ENCODE measurements around the gene MOB3C. TPM values are rescaled to one million over a fixed set of nuclear protein-coding genes. Genes with fewer than 3 reads are reported as not detected.

Gene MOB3C
- total RNA-seq, 1 experiment from 2014 or later: 4.5 TPM

DNA sequence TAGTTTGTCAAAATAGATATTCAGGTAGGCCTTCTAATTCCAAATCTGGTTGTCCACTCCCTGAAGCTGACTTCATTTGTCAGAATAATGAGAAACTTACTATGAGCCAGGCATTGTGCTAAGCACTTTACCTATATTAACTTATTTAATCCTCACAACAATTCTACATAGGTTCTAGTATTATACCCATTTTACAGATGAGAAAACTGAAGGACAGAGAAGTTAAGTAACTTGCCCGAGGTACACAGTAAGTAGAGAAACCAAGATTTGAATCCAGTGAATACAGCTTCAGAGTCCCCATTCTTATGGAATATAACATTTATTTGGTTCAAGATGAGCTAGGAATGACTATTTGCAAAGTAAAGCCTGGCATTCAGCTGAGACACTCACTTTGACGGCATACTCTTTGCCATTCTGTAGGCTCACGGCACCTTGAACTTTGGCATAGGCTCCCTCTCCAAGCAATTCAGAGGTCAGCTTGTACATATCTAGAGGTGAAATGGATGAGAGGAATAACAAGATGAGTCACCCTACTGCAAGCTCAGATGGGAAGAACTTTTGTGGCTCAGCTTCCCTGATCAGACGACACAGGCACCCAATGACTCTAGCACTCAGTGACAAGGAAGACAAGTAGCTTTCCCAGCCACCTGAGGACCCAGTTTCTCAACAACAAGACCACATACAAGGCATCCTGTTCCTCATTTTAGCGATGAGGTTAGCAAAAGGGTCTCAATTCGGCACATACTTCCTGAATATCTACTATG lies 36.3 kb downstream of the MOB3C start:
- DNase-seq (ENCODE audit: low read depth): peak; percentile 16

DNA sequence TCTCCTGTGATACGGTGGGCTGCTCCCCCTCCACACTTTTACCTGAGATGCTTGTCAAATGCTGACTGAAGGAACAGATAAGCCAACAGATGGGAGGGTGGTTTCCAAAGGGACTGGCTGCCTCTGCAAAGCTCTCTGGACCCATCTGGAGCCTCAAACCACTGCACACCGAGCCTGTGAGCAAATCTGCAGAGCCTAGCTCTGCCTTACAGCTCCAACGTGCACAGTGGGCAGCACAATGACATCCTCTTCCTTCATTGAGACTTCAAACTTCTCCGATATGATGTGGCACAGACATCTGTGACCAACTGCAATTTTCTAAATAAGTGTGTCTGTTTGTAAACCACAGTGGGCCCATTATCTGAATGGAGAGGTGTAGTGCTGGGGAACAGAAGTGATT lies 38.9 kb downstream of the MOB3C start:
- DNase-seq (ENCODE audit: low read depth): no peak

DNA sequence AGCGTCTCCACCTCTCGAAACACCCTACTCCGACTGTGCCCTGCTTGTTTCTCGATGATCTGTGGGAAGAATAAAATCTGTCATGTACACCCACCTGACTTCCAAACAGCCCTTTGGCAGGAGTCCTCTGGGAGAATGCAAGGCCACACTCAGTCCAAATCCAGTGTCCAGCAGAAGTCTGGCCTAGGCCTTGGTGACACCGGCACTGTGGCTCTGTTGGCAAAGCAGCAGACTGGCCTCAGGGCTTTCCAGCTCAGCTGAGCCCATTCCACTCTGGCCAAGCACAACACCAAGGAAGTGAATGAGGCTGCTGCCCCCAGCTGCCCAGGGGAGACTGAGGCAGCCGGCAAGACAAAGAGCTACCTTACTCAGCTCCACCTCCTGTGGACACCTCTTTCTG lies 40.0 kb downstream of the MOB3C start:
- no peak for DNase-seq (ENCODE audit: low read depth)

DNA sequence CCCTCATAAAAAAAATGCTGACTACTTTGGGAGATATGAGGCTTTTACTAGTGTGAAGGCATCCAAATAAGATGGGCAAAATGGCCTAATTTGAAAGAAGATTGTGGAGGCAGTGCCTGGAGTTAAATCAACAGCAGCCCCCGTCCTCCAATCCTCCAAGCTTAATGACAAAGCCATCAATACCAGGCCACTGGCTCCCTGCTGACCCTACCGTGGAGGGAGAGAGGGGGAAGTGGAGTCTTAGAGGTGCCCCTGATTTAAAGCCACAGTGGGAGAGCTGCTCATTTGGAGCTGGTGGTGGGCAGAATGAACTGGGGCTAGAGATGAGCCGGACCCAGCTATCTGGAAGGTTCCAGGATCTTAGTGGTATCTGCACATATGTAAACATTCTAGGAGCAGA lies 40.8 kb downstream of the MOB3C start:
- DNase-seq (ENCODE audit: low read depth): no peak

DNA sequence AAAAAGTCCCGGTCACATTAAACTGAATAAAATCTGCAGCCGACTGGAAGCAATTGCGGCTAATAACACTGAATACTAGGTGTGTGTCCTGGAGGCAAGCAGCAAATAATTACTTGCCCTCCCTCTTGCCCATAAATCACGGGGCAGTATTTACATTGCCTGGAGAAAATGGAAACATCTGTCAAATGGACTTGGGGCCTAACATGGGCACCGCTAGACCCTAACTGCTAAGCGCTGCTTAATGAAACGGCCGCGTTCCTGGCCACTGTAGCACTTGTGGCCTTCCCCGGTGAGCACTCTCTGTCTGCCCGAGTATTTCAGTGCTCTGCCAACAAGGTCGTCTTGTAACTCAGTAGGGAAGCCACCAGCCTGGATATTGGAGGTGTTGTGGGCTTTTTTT lies 41.3 kb downstream of the MOB3C start:
- no peak for DNase-seq (ENCODE audit: low read depth)

DNA sequence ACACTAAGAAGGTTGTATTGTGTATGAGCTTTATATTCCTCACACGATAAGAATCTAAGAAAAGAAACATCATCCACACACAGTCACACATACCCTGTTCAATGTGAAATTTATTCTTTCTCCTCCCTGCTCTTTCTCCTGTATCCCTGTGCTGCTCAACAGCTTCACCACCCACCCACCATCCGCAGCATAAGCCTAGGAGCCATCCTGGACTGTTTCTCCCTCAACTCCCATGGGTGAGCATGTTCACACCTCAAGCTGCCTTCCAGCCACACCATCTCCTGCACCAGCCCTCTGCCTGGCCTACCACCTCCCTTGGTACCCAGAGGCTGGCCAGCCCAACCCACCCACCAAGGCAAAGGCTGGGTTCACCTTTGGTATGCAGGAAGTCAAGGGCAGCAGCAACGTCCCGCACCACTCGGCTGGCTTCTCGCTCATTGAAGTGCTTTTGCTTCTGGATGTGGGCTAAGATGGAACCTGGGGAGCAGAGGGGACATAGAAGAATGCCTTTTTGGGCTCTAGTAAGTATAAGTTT lies 44.9 kb downstream of the MOB3C start:
- DNase-seq (ENCODE audit: low read depth): no peak

DNA sequence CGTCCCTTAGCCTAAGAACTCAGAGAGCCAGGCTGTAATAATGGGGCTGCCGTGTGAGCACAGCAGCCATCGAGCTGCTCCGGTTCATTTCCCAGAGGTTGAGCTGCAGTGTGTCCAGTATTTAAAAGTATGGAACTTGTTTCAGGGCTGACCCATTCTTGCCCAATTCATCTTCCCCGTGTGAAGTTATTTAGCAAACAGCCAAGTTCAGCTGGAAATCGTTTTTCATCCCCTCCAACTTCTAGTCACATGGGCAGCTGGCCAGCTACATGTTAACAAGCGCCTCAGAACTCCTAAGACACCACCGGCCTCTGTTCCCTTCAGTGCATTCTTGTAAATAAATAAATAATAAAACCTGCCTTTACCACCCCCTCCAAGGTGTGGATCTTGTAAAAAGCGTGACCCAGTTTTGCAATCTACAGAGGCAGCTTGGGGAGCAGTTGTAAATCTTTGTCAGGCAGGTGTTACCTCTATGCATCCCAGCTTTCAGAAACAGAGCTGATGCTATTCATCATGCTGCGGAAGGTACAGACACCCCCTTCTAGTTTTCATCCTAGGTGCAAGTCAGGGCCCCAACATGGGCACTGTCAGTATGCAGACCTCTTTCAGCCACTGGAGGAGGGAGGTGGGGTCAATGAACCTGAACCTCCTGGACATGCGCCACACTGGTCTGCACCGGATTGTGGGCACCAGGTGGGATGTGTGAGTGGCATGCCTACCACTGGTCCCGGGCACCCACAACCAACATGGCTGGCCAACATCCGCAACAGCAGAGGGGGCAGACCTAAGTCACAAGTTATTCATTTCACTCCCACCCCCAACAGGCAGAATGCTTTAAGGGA lies 46.5 kb downstream of the MOB3C start:
- DNase-seq (ENCODE audit: low read depth): no peak

DNA sequence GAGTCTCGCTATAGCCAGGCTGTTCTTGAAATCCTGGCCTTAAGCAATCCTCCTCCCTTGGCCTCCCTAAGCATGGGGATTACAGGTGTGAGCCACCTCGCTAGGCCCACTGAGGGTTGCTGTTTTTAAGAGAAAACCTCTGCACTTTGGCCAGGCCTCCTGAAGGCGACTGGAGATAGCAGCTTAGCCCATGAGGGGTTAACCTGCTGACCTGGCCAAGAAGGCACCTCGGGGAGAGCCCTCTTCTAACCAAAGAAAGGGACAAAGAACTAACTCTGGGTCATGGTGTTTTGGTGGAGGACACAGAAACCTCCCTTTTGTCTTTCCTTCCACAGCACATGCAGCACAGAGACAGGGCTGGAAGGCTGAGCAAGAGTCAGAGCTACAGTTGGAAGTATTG lies 47.5 kb downstream of the MOB3C start:
- DNase-seq (ENCODE audit: low read depth): no peak

DNA sequence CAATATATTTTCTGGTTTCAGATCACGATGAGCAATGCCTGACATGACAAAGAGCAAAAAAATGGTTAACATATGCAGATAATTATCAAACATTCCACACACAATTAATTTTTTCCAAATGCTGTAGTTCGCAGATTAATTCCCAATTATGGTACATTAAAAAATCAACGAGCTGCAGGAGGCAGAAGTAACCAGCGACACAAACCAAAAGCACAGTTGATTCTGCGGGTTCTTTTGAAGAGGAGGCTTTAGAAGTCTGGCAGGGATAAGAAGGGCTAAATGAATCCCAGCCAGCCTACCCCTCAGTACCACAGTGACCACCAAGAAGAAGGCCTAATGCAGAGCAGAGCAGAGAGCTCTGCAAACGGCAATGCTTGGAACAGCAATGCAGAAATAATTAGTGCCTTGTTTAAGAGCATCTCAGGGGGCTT lies 48.1 kb downstream of the MOB3C start:
- DNase-seq (ENCODE audit: low read depth): no peak

DNA sequence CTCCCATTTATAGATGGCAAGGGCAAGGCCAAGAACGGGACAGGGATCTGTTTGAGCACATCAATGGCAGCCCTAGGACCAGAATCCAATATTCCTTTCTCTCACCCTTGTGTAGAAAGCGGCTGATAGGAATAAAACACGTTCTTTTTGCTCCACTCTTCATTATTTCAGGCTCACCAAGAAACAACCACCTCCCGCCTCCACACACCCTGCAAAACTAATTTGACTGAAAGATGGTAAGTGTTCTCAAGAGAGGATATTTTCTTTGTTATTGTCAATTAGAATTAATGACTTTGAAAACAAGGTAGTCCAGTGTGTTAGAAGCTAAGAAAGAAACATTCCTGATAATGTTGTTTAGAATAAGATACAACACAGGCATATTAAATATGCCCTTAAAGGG lies 53.3 kb downstream of the MOB3C start:
- no peak for DNase-seq (ENCODE audit: low read depth)

DNA sequence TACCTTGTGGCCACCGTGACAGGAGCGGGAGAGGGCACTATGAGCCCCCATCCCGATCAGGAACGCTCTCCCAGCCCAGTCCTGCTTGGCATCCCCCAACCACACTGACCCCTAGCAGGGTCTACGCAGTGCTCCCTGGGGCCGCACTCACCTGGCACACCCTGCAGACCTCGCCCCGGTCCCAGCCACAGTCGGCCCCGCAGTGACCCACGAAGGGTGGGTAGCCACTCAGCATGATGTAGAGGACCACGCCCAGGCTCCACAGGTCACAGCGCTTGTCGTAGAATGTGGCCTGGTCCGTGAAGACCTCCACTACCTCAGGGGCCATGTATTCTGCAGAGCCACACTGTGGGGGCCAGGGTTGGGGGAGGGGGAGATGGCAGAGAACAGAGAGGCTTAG lies 54.1 kb downstream of the MOB3C start:
- DNase-seq (ENCODE audit: low read depth): no peak

DNA sequence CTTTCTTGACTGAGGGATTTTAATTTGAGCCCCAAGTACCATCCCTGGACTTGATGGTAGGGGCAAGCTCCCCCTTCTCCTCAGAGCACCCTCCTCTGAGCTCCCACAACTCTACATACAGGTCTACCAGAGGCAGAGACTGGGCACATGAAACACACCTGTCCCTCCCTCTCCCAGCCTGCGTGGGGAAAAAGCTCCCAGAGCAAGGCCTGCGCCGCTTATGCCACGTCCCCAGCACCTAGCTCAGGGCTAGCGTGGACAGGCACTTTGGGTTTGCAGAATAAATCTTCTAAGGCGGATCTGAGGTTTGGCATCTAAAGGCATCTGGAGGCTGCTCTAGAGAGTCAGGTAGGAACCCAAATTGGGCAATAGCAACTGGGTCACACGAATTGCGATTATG lies 57.6 kb downstream of the MOB3C start:
- DNase-seq (ENCODE audit: low read depth): no peak

DNA sequence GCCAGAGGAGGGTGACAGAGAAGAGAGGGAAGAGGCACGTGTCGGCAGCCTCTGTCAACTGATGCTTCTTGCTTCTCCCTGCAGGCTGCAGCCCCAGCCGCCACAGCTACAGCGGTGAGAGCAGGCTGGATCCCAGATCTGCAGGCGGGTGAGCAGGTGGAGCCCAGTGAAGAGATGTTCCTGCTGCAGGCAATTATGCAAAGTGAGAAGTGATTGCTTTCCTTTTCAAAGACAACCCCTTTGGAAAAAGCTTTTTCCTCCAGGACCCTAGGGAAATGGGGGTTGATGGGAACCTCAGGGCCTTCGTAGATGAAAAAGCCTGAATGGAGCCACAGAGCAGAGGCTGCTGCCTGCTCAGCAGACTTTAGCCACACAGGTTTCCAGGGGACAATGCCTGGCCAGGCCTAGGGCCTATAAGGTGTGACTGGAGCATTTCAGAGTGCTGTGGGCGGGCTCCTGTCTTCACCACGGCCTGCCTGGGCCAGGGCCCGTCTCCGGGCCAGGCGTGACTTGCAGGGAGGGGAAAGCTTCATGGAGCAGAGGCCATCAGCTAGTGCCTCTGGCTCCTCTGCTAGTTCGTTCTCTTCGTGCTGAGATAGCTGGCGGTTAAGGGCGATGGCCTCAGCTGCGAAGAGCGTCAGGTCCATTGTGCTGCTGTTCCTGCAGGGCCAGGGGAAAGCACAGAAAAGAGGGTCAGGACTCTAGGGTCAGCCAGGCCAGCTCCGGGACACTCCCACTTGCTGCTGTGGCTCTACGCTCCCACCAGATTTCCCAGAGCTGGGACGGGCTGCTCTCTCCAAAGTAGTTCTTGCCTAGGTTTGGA lies 58.3 kb downstream of the MOB3C start:
- DNase-seq (ENCODE audit: low read depth): no peak

Other genes with a start within 250 kb of the MOB3C start
- gene FAAH, start 222.5 kb downstream of the MOB3C start, total RNA-seq (2014; rRNA removed; shearing (Covaris generic)): 0.33 and 0.35 TPM in 2 replicates
- not detected in 2 replicates for gene DMBX1, start 127.0 kb downstream of the MOB3C start, total RNA-seq (2014; rRNA removed; shearing (Covaris generic))
- gene KNCN, start 65.2 kb downstream of the MOB3C start, total RNA-seq (2014; rRNA removed; shearing (Covaris generic)): not detected in 2 replicates
- gene MKNK1, start 12.5 kb downstream of the MOB3C start, total RNA-seq (2014; rRNA removed; shearing (Covaris generic)): 13.0 and 16.9 TPM in 2 replicates
- 57.8 and 58.5 TPM in 2 replicates for gene ATPAF1, start 51.6 kb upstream of the MOB3C start, total RNA-seq (2014; rRNA removed; shearing (Covaris generic))
- gene TEX38, start 55.0 kb upstream of the MOB3C start, total RNA-seq (2014; rRNA removed; shearing (Covaris generic)): not detected in 2 replicates
- 28.8 and 30.6 TPM in 2 replicates for gene EFCAB14, start 102.3 kb upstream of the MOB3C start, total RNA-seq (2014; rRNA removed; shearing (Covaris generic))
- not detected in 2 replicates for gene CYP4B1, start 182.2 kb upstream of the MOB3C start, total RNA-seq (2014; rRNA removed; shearing (Covaris generic))